Measurements from ENCODE around the gene LDLRAD3. TPM values are rescaled to one million over a fixed set of nuclear protein-coding genes. Genes with fewer than 3 reads are reported as not detected.
"Not testable (repeated sequence)": the region's sequence is repeated elsewhere in the genome, so short reads cannot be mapped to it uniquely, and the experiment has no call there.

Gene LDLRAD3
- total and polyA plus RNA-seq, 3 experiments from 2014 or later = 0.09 to 0.44 TPM; not detected in 1

- H3K27me3 Mint-ChIP-seq = peaks cover 5 to 20% of the 10 kb centered on the region in 2 donors
Observed at GRCh38 chr11:36044636-36045035, 100.8 kb downstream of the LDLRAD3 start.

GRCh38 chr11:36045945-36046344 lies 102.1 kb downstream of the LDLRAD3 start:
- H3K36me3 ChIP-seq (ENCODE audit: insufficient read depth, low read length); H3K4me1 Mint-ChIP-seq; H3K4me3 Mint-ChIP-seq; CTCF ChIA-PET; POLR2A ChIA-PET; H3K9me3 Mint-ChIP-seq; H3K27ac ChIP-seq (ENCODE audit: low read depth, low read length); H3K36me3 Mint-ChIP-seq; DNase-seq; H3K27ac Mint-ChIP-seq; H3K4me3 ChIP-seq (ENCODE audit: low read length); H3K27me3 ChIP-seq (ENCODE audit: insufficient read depth, low read length, poor library complexity, severe bottlenecking); H3K4me1 ChIP-seq (ENCODE audit: insufficient read depth, low read length); H3K9me3 ChIP-seq (ENCODE audit: low read length): not testable (repeated sequence)
- peaks cover 5 to 17% of the 10 kb centered on the region in 2 donors for H3K27me3 Mint-ChIP-seq

More at GRCh38 chr11:36044636-36045035, 100.8 kb downstream of the LDLRAD3 start:
- Mint-ChIP-seq H3K9me3 (peaks cover 0 to 5% (median 0%) of the 10 kb centered on the region in 5 donors), H3K27ac (no peak overlapping the region), H3K36me3 (no peaks in the 10 kb centered on the region), H3K4me1 (no peaks in the 10 kb centered on the region), H3K4me3 (no peak overlapping the region)
- Histone ChIP-seq H3K4me1 (ENCODE audit: insufficient read depth, low read length) (no peaks in the 10 kb centered on the region), H3K36me3 (ENCODE audit: insufficient read depth, low read length) (no peaks in the 10 kb centered on the region), H3K4me3 (ENCODE audit: low read length) (no peak overlapping the region), H3K9me3 (ENCODE audit: low read length) (no peaks in the 10 kb centered on the region), H3K27me3 (ENCODE audit: insufficient read depth, low read length, poor library complexity, severe bottlenecking) (no peaks in the 10 kb centered on the region), H3K27ac (ENCODE audit: low read depth, low read length) (no peak overlapping the region)
- ChIA-PET CTCF (no interaction called here), POLR2A (no interaction called here)
- no peak for DNase-seq

DNA sequence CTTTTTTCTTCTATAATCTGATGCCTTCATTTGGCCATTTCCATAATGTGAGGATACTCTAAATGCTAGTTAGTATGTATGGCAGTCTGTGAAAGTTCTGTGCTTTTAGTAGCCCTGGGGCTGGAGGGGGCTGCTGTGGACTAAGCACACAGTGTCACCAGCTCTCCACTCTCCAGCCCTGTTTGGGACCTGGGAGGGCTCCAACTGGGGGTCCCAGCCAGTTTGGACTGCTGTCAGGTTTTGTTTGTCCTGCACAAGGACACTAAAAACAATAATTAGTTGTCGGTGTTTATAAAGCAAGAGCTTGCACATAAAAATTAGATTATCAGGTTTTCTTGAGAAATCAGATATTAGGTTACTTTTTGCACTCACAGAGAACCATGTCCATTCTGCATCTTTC lies 103.1 kb downstream of the LDLRAD3 start:
- Mint-ChIP-seq H3K9me3 (peaks cover 0 to 7% (median 0%) of the 10 kb centered on the region in 5 donors), H3K27ac (no peak overlapping the region), H3K4me1 (no peaks in the 10 kb centered on the region), H3K4me3 (no peak overlapping the region), H3K27me3 (peaks cover 6 to 18% of the 10 kb centered on the region in 2 donors), H3K36me3 (no peaks in the 10 kb centered on the region)
- CTCF ChIA-PET = no interaction called here
- no peak overlapping the region for H3K4me3 ChIP-seq (ENCODE audit: low read length)
- DNase-seq = no peak
- no peaks in the 10 kb centered on the region for H3K36me3 ChIP-seq (ENCODE audit: insufficient read depth, low read length)
- no peak overlapping the region for H3K27ac ChIP-seq (ENCODE audit: low read depth, low read length)
- H3K9me3 ChIP-seq (ENCODE audit: low read length) = no peaks in the 10 kb centered on the region
- no peaks in the 10 kb centered on the region for H3K27me3 ChIP-seq (ENCODE audit: insufficient read depth, low read length, poor library complexity, severe bottlenecking)
- POLR2A ChIA-PET = no interaction called here
- no peaks in the 10 kb centered on the region for H3K4me1 ChIP-seq (ENCODE audit: insufficient read depth, low read length)

DNA sequence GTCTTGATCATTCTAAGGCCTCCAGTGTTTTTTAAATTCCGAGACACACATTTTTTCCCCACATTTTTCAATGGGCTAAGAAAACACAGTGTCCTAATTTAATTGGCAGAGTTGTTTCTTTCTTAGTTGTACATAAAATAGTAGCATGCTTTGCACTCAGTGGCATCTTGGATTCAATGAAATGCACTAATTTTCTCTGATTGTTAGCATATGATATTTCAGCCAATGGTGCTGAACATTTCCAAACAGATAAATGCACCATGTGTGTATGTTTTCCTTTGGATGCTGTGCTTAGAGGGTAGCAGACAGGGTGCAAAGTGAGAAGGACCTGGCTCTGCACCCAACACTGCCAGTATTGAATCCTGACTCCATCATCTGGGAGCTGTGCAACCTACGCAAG lies 103.5 kb downstream of the LDLRAD3 start:
- H3K36me3 ChIP-seq (ENCODE audit: insufficient read depth, low read length) = no peaks in the 10 kb centered on the region
- H3K4me3 ChIP-seq (ENCODE audit: low read length) = no peak overlapping the region
- H3K27ac ChIP-seq (ENCODE audit: low read depth, low read length) = no peak overlapping the region
- peaks cover 0 to 7% (median 0%) of the 10 kb centered on the region in 5 donors for H3K9me3 Mint-ChIP-seq
- H3K27ac Mint-ChIP-seq = no peak overlapping the region
- H3K4me1 ChIP-seq (ENCODE audit: insufficient read depth, low read length) = no peaks in the 10 kb centered on the region
- peaks cover 10 to 22% of the 10 kb centered on the region in 2 donors for H3K27me3 Mint-ChIP-seq
- no peaks in the 10 kb centered on the region for H3K27me3 ChIP-seq (ENCODE audit: insufficient read depth, low read length, poor library complexity, severe bottlenecking)
- POLR2A ChIA-PET = no interaction called here
- no peak overlapping the region for H3K4me3 Mint-ChIP-seq
- no peaks in the 10 kb centered on the region for H3K36me3 Mint-ChIP-seq
- DNase-seq = no peak
- no peaks in the 10 kb centered on the region for H3K4me1 Mint-ChIP-seq
- H3K9me3 ChIP-seq (ENCODE audit: low read length) = no peaks in the 10 kb centered on the region
- CTCF ChIA-PET = no interaction called here

- Histone ChIP-seq H3K36me3 (ENCODE audit: insufficient read depth, low read length) (no peaks in the 10 kb centered on the region), H3K4me3 (ENCODE audit: low read length) (no peak overlapping the region), H3K27me3 (ENCODE audit: insufficient read depth, low read length, poor library complexity, severe bottlenecking) (no peaks in the 10 kb centered on the region), H3K4me1 (ENCODE audit: insufficient read depth, low read length) (no peaks in the 10 kb centered on the region), H3K27ac (ENCODE audit: low read depth, low read length) (no peak overlapping the region), H3K9me3 (ENCODE audit: low read length) (no peaks in the 10 kb centered on the region)
- Mint-ChIP-seq H3K27ac (no peak overlapping the region), H3K4me1 (no peaks in the 10 kb centered on the region), H3K4me3 (no peak overlapping the region), H3K9me3 (peaks cover 0 to 7% (median 0%) of the 10 kb centered on the region in 5 donors), H3K36me3 (no peaks in the 10 kb centered on the region), H3K27me3 (peaks cover 10 to 19% of the 10 kb centered on the region in 2 donors)
- no peak for DNase-seq
- ChIA-PET POLR2A (no interaction called here), CTCF (no interaction called here)
Observed at GRCh38 chr11:36048496-36049247, 104.8 kb downstream of the LDLRAD3 start.

- CTCF ChIA-PET = no interaction called here
Observed at GRCh38 chr11:36051235-36052144, 107.6 kb downstream of the LDLRAD3 start.

GRCh38 chr11:36053281-36053680 lies 109.4 kb downstream of the LDLRAD3 start:
- Mint-ChIP-seq H3K36me3 (no peaks in the 10 kb centered on the region), H3K4me3 (no peak overlapping the region), H3K27ac (no peak overlapping the region), H3K4me1 (no peaks in the 10 kb centered on the region), H3K27me3 (peaks cover 12 to 14% of the 10 kb centered on the region in 2 donors), H3K9me3 (peaks cover 0 to 4% (median 0%) of the 10 kb centered on the region in 5 donors)
- Histone ChIP-seq H3K9me3 (ENCODE audit: low read length) (no peaks in the 10 kb centered on the region), H3K4me1 (ENCODE audit: insufficient read depth, low read length) (no peaks in the 10 kb centered on the region), H3K27ac (ENCODE audit: low read depth, low read length) (no peak overlapping the region), H3K27me3 (ENCODE audit: insufficient read depth, low read length, poor library complexity, severe bottlenecking) (no peaks in the 10 kb centered on the region), H3K36me3 (ENCODE audit: insufficient read depth, low read length) (no peaks in the 10 kb centered on the region), H3K4me3 (ENCODE audit: low read length) (no peak overlapping the region)
- no peak for DNase-seq
- CTCF ChIA-PET = no interaction called here
- POLR2A ChIA-PET = no interaction called here

More at GRCh38 chr11:36051235-36052144, 107.6 kb downstream of the LDLRAD3 start:
- H3K4me1 Mint-ChIP-seq = no peaks in the 10 kb centered on the region
- H3K9me3 ChIP-seq (ENCODE audit: low read length) = no peaks in the 10 kb centered on the region
- H3K27me3 ChIP-seq (ENCODE audit: insufficient read depth, low read length, poor library complexity, severe bottlenecking) = no peaks in the 10 kb centered on the region
- H3K4me3 ChIP-seq (ENCODE audit: low read length) = no peak overlapping the region
- peaks cover 0 to 3% (median 0%) of the 10 kb centered on the region in 5 donors for H3K9me3 Mint-ChIP-seq
- no peak overlapping the region for H3K4me3 Mint-ChIP-seq
- H3K27ac Mint-ChIP-seq = peak overlapping the region in 1 of 8 donors; percentile 11
- DNase-seq = no peak
- H3K36me3 Mint-ChIP-seq = no peaks in the 10 kb centered on the region
- POLR2A ChIA-PET = no interaction called here
- no peaks in the 10 kb centered on the region for H3K36me3 ChIP-seq (ENCODE audit: insufficient read depth, low read length)
- no peak overlapping the region for H3K27ac ChIP-seq (ENCODE audit: low read depth, low read length)
- peaks cover 10 to 19% of the 10 kb centered on the region in 2 donors for H3K27me3 Mint-ChIP-seq
- H3K4me1 ChIP-seq (ENCODE audit: insufficient read depth, low read length) = no peaks in the 10 kb centered on the region

DNA sequence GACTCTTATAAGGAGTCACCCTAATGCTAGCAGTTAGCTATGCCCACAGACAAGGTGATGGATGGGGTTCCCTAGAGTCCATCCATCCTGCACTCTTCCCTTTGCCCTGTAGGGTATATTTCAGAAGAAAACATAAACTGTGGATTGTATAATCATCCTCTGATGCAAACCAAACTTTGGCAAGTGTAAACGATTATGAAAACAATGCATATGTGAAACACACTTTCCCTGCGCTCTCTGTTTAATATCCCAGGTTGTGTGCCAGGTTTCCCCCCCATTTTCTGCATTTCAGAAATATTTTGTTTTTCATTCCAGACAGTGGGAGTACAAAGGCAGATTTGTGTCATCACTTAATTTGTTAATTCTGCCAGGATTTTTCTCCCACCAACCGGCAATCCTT lies 110.0 kb downstream of the LDLRAD3 start:
- Mint-ChIP-seq H3K4me3 (no peak overlapping the region), H3K9me3 (peaks cover 0 to 4% (median 0%) of the 10 kb centered on the region in 5 donors), H3K4me1 (no peaks in the 10 kb centered on the region), H3K27ac (no peak overlapping the region), H3K27me3 (peaks cover 12 to 17% of the 10 kb centered on the region in 2 donors), H3K36me3 (no peaks in the 10 kb centered on the region)
- H3K27ac ChIP-seq (ENCODE audit: low read depth, low read length) = no peak overlapping the region
- H3K27me3 ChIP-seq (ENCODE audit: insufficient read depth, low read length, poor library complexity, severe bottlenecking) = no peaks in the 10 kb centered on the region
- no peak overlapping the region for H3K4me3 ChIP-seq (ENCODE audit: low read length)
- no peaks in the 10 kb centered on the region for H3K36me3 ChIP-seq (ENCODE audit: insufficient read depth, low read length)
- POLR2A ChIA-PET = no interaction called here
- DNase-seq = no peak
- CTCF ChIA-PET = no interaction called here
- no peaks in the 10 kb centered on the region for H3K4me1 ChIP-seq (ENCODE audit: insufficient read depth, low read length)
- H3K9me3 ChIP-seq (ENCODE audit: low read length) = no peaks in the 10 kb centered on the region
